Stimulated activated naive B cell treated with anti-CD40 and anti-IgM and Interleukin-4, amounts not matched to agents 10 μg/mL and 1 μg/mL and 100 μg/mL, for 72 hours (primary cell): ENCODE measurements around the gene ITPRIP.

ENCODE experiments used
- ATAC-seq, 2 donors: fragments of 150-1000 bp; cut with Tn5 transposase; replicated peaks; 2 replicates each; pipeline ENCODE4 v1.10.0; 2021; ENCODE audit warnings: moderate library complexity in 1 of 2
- DNase-seq: peaks from one replicate; pipeline ENCODE4 v3.0.0; 2021
- H3K27ac Mint-ChIP-seq: one replicate; pipeline ENCODE4 v1.8.0; 2022; ENCODE audit warnings: mild to moderate bottlenecking, mixed read lengths
- H3K27me3 Mint-ChIP-seq, 2 donors: one replicate each; pipeline ENCODE4 v1.8.0; 2022; ENCODE audit warnings: mixed read lengths in 2 of 2
- H3K36me3 Mint-ChIP-seq, 2 donors: one replicate each; pipeline ENCODE4 v1.8.0; 2022; ENCODE audit warnings: mixed read lengths in 2 of 2, mild to moderate bottlenecking in 1 of 2
- H3K4me1 Mint-ChIP-seq, 2 donors: one replicate each; pipeline ENCODE4 v1.8.0; 2022; ENCODE audit warnings: mixed read lengths in 2 of 2, mild to moderate bottlenecking in 1 of 2
- H3K4me3 Mint-ChIP-seq, 2 donors: one replicate each; pipeline ENCODE4 v1.8.0; 2022; ENCODE audit warnings: mild to moderate bottlenecking in 2 of 2, mixed read lengths in 2 of 2, moderate library complexity in 1 of 2
- H3K9me3 Mint-ChIP-seq, 2 donors: one replicate each; pipeline ENCODE4 v1.8.0; 2022; ENCODE audit warnings: mixed read lengths in 2 of 2, mild to moderate bottlenecking in 1 of 2

The ITPRIP gene

DNA sequence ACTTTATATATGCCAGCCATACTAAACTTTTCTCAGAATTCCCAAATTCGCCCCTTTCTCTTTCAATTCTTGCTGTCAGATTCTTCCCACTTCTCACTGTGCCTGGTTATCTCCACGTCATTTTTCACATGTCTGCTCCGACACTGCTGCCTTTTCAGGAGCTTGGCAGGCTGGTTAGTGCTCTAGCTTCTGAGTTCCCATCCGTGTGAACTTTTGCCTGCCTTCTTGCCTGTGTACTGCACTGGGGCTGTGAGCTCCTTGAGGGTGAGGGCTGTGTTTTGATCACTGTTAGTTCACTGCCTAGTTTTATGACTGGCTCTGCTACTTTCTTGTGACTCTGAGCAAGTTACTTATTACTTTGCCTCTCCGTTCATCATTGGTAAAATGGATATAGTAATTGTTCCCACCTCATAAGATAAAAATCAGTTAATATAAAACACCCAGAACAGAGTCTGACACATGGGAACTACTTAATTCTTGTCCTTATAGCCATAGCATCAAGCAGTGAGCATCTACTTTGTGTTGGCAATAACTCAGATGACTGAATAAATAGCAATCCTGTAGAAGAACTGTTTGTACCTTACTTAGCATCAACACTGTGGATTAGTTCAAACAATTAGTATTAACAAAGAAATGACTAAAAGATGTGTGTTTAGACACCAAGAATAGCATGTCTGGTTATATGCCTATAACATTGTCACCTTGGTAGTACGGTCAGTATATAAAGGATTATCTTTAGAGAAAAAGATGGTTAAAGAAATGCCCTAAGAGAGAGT, 78.1 kb downstream of the ITPRIP start:
- H3K9me3 Mint-ChIP-seq, result no peaks in the 10 kb centered on the region
- peak overlapping the region; percentile 15 for H3K27ac Mint-ChIP-seq
- H3K27me3 Mint-ChIP-seq, result no peaks in the 10 kb centered on the region
- DNase-seq (no peak), ATAC-seq (no peak)
- peak overlapping the region; percentile 2 to 10 for H3K4me3 Mint-ChIP-seq
- H3K4me1 Mint-ChIP-seq, result peaks cover 41 to 63% of the 10 kb centered on the region in 2 donors
- H3K36me3 Mint-ChIP-seq, result peaks cover 23 to 42% of the 10 kb centered on the region in 2 donors
